GM21529 (cell line): ENCODE data around the gene SMIM35.

Experiments used
- ATAC-seq: cut with Tn5 transposase; IDR thresholded peaks from one replicate; pipeline ENCODE4 v1.9.1; 2021; ENCODE audit not compliant: unreplicated experiment

SMIM35 gene

GRCh38 chr11:118111019-118111743 lies 24.4 kb upstream of the SMIM35 start:
- no peak for ATAC-seq

GRCh38 chr11:118109231-118109630 lies 22.5 kb upstream of the SMIM35 start:
- ATAC-seq: no peak

GRCh38 chr11:118108513-118108912 lies 21.8 kb upstream of the SMIM35 start:
- ATAC-seq: no peak

GRCh38 chr11:118106789-118107335 lies 20.1 kb upstream of the SMIM35 start:
- no peak for ATAC-seq

- ATAC-seq: no peak
Observed at GRCh38 chr11:118105657-118106305, 19.0 kb upstream of the SMIM35 start.

- no peak for ATAC-seq
Observed at GRCh38 chr11:118104491-118104890, 17.7 kb upstream of the SMIM35 start.

- ATAC-seq: no peak
Observed at GRCh38 chr11:118102721-118103261, 16.0 kb upstream of the SMIM35 start.

- no peak for ATAC-seq
Observed at GRCh38 chr11:118100691-118101232, 14.0 kb upstream of the SMIM35 start.

GRCh38 chr11:118099838-118100556 lies 13.2 kb upstream of the SMIM35 start:
- ATAC-seq: no peak

- ATAC-seq: no peak
Observed at GRCh38 chr11:118098996-118099837, 12.5 kb upstream of the SMIM35 start.

GRCh38 chr11:118095967-118096367 lies 9.2 kb upstream of the SMIM35 start:
- ATAC-seq: no peak

GRCh38 chr11:118095493-118095892 lies 8.7 kb upstream of the SMIM35 start:
- ATAC-seq: no peak

- no peak for ATAC-seq
Observed at GRCh38 chr11:118092907-118093571, 6.3 kb upstream of the SMIM35 start.

GRCh38 chr11:118091690-118092089 lies 4.9 kb upstream of the SMIM35 start:
- no peak for ATAC-seq

GRCh38 chr11:118090545-118091162 lies 3.9 kb upstream of the SMIM35 start:
- no peak for ATAC-seq

- no peak for ATAC-seq
Observed at GRCh38 chr11:118088531-118088930, 1.8 kb upstream of the SMIM35 start.

GRCh38 chr11:118087931-118088330 lies 1.2 kb upstream of the SMIM35 start:
- ATAC-seq: no peak

GRCh38 chr11:118084656-118085055 lies 2.1 kb downstream of the SMIM35 start:
- no peak for ATAC-seq

- no peak for ATAC-seq
Observed at GRCh38 chr11:118084247-118084646, 2.5 kb downstream of the SMIM35 start.
